CD4-positive, CD25-positive, alpha-beta regulatory T cell (primary cell): ENCODE data around the gene IFFO2. TPM values are rescaled to one million over a fixed set of nuclear protein-coding genes. Genes with fewer than 3 reads are reported as not detected.

Experiments used
- ATAC-seq, 2 donors: fragments of 150-1000 bp; cut with Tn5 transposase; one replicate each; pipeline ENCODE4 v1.10.0; 2021; ENCODE audit warnings: low read depth in 2 of 2, moderate number of reproducible peaks in 2 of 2, moderate library complexity in 1 of 2
- DNase-seq, 3 donors: peaks; one replicate each; pipeline versions ENCODE4 v3.0.0 to v3.0.0-alpha.2; 2012 to 2022; ENCODE audit warnings: mixed read lengths in 1 of 3
- H3K27ac ChIP-seq: one replicate; pipeline ENCODE4 v1.7.0; 2013; ENCODE audit warnings: mild to moderate bottlenecking, low read length; ENCODE audit not compliant: insufficient read depth, poor library complexity, severe bottlenecking
- H3K27me3 ChIP-seq: one replicate; pipeline ENCODE4 v1.7.0; 2013; ENCODE audit warnings: low read length; ENCODE audit not compliant: control insufficient read depth, insufficient read depth
- H3K36me3 ChIP-seq: one replicate; pipeline ENCODE4 v1.7.0; 2013; ENCODE audit warnings: mild to moderate bottlenecking, low read length, moderate library complexity; ENCODE audit not compliant: control insufficient read depth, insufficient read depth
- H3K4me1 ChIP-seq: 2 replicates; pipeline ENCODE4 v1.7.0; 2013; ENCODE audit warnings: mild to moderate bottlenecking, low read length; ENCODE audit not compliant: insufficient read depth, control insufficient read depth, poor library complexity, severe bottlenecking
- H3K4me3 ChIP-seq: one replicate; pipeline ENCODE4 v1.7.0; 2013; ENCODE audit warnings: low read depth, mild to moderate bottlenecking, low read length, moderate library complexity
- H3K9me3 ChIP-seq, 2 experiments: 1 replicate in 1 of 2; 2 replicates in 1 of 2; pipeline ENCODE4 v1.7.0; 2013; ENCODE audit warnings: low read length in 2 of 2, mild to moderate bottlenecking in 1 of 2, moderate library complexity in 1 of 2; ENCODE audit not compliant: control insufficient read depth in 2 of 2
- H3K27ac Mint-ChIP-seq, 3 donors: one replicate each; pipeline ENCODE4 v1.8.0; 2020 to 2022; ENCODE audit warnings: mild to moderate bottlenecking in 3 of 3, mixed read lengths in 3 of 3, moderate library complexity in 2 of 3
- H3K27me3 Mint-ChIP-seq: one replicate; pipeline ENCODE4 v1.8.0; 2022; ENCODE audit warnings: mild to moderate bottlenecking, mixed read lengths
- H3K36me3 Mint-ChIP-seq: one replicate; pipeline ENCODE4 v1.8.0; 2020; ENCODE audit warnings: mixed read lengths
- H3K4me1 Mint-ChIP-seq, 4 donors: one replicate each; pipeline ENCODE4 v1.8.0; 2020 to 2022; ENCODE audit warnings: mixed read lengths in 4 of 4, mild to moderate bottlenecking in 1 of 4
- H3K4me3 Mint-ChIP-seq, 4 donors: one replicate each; pipeline ENCODE4 v1.8.0; 2020 to 2022; ENCODE audit warnings: mild to moderate bottlenecking in 4 of 4, mixed read lengths in 4 of 4, moderate library complexity in 3 of 4
- H3K9me3 Mint-ChIP-seq, 7 donors: one replicate each; pipeline ENCODE4 v1.8.0; 2020 to 2022; ENCODE audit warnings: mixed read lengths in 7 of 7, mild to moderate bottlenecking in 3 of 7, moderate library complexity in 2 of 7
- polyA plus RNA-seq, 4 donors: library from polyadenylated mRNA; unstranded; fragments of 300-500 nt; fragmentation: Illumina TruSeq; gene quantifications; one replicate each; pipeline ENCODE4 v1.2.3, GENCODE V29; 2021
- total RNA-seq: library from RNA; stranded (reverse); gene quantifications from one replicate; pipeline ENCODE4 v1.2.3, GENCODE V29; 2022

IFFO2 gene
- total and polyA plus RNA-seq, 5 donors from 2014 or later = 1.4 to 101 (median 3.0) TPM

DNA sequence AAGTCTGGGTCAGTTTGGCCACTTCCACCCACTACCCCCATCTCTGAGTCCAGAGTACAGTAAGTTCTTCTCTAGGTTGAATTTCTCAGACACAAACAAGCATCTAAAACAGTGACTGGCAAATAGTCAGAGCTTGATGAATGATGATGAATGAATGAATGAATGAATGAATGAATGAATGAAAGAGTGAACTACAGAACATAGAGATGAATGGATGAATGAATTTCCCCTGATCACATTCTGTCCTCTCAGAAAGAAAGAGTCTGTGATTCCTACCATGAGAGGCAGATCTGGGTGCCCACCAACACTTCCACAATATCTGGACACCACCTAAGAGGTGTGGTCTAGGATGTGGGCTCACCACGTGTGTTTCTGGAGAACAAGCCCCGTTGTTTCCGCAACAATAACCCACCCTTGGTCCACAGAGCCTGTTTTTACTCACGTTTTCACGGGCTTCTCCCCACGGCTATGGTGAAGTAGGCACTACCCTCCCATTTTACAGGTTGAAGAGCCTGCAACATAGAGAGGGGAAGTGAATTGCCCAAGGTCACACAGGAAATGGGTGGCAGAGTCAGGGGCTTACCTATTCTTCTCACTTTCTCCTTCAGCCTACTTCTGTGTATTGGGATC lies 40.2 kb upstream of the IFFO2 start:
- Histone ChIP-seq H3K27ac (no peak overlapping the region), H3K4me3 (no peak overlapping the region), H3K4me1 (no peaks in the 10 kb centered on the region), H3K9me3 (peaks cover 6 to 15% of the 10 kb centered on the region in 2 experiments), H3K36me3 (no peaks in the 10 kb centered on the region), H3K27me3 (peaks cover 2% of the 10 kb centered on the region)
- peaks cover 0 to 4% (median 2%) of the 10 kb centered on the region in 4 donors for H3K4me1 Mint-ChIP-seq
- peaks cover 0 to 17% (median 6%) of the 10 kb centered on the region in 7 donors for H3K9me3 Mint-ChIP-seq
- H3K27me3 Mint-ChIP-seq = peaks cover 44% of the 10 kb centered on the region
- peaks cover 3% of the 10 kb centered on the region for H3K36me3 Mint-ChIP-seq
- H3K27ac Mint-ChIP-seq = no peak overlapping the region
- no peak overlapping the region for H3K4me3 Mint-ChIP-seq
- DNase-seq (no peak), ATAC-seq (no peak)

DNA sequence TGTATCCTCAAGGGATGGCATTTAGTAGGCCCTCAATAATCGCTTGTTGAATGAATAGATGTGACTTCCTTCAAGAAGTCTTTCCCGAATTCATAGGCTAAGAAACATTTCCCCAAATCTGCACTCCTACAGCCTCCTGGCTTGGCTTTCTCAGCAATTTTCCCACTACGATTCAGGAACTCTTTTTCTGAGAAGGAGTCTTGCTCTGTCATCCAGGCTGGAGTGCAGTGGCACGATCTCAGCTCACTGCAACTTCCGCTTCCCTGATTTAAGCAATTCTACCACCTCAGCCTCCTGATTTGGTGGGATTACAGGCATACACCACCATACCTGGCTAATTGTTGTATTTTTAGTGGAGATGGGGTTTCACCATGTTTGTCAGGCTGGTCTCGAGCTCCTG lies 37.9 kb upstream of the IFFO2 start:
- DNase-seq (no peak), ATAC-seq (no peak)
- no peak overlapping the region for H3K27ac ChIP-seq
- Mint-ChIP-seq H3K36me3 (peaks cover 4% of the 10 kb centered on the region), H3K9me3 (peaks cover 0 to 4% (median 0%) of the 10 kb centered on the region in 7 donors), H3K27me3 (peaks cover 31% of the 10 kb centered on the region), H3K4me1 (peaks cover 0 to 3% (median 0%) of the 10 kb centered on the region in 4 donors), H3K27ac (no peak overlapping the region), H3K4me3 (no peak overlapping the region)
- no peaks in the 10 kb centered on the region for H3K36me3 ChIP-seq
- H3K4me3 ChIP-seq = no peak overlapping the region
- peaks cover 2% of the 10 kb centered on the region for H3K27me3 ChIP-seq
- no peaks in the 10 kb centered on the region for H3K4me1 ChIP-seq
- H3K9me3 ChIP-seq = no peaks in the 10 kb centered on the region

DNA sequence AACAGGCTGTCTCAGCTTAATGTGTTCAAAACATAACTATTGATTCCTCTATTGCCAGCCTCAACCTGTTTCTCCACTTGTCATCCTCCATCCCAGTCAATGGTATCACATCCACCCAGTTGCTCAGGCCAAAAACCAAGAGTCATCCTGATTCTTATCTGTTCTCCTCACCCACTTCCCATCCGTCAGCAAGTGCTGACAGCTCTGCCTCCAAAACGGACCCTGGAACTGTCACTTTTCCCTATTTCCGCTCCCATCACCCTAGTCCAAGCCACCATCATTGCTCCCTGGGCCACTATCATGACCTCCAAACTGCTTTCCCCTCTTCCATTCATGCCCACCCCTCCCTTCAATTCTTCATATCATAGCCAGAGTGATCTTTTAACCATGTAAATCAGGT lies 36.2 kb upstream of the IFFO2 start:
- no peak for DNase-seq
- Mint-ChIP-seq H3K4me1 (peaks cover 0 to 3% (median 0%) of the 10 kb centered on the region in 4 donors), H3K9me3 (peaks cover 0 to 4% (median 0%) of the 10 kb centered on the region in 7 donors), H3K27ac (no peak overlapping the region), H3K27me3 (peaks cover 22% of the 10 kb centered on the region), H3K4me3 (no peak overlapping the region), H3K36me3 (peaks cover 4% of the 10 kb centered on the region)
- H3K4me1 ChIP-seq = no peaks in the 10 kb centered on the region
- H3K4me3 ChIP-seq = no peak overlapping the region
- H3K36me3 ChIP-seq = no peaks in the 10 kb centered on the region
- H3K9me3 ChIP-seq = no peaks in the 10 kb centered on the region
- no peaks in the 10 kb centered on the region for H3K27me3 ChIP-seq
- ATAC-seq = no peak
- H3K27ac ChIP-seq = no peak overlapping the region

DNA sequence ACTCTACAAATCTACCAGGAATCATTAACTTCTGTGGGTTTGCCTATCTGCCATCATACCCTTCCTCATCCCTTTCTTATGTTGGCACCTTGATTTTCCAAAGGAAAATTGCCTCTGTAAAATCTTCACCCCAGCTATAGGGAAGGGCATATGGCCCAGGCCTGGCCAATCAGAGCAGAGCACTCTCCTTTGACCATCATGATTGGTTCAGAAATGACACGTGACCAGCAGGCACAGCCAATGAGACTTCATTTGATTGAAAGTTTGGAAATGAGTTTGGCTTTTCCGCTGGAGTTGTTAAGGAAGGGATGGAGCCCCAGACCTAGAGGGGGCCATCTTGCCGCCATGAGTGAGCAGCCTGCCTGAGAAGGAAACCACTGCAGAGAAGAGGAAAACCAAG lies 35.1 kb upstream of the IFFO2 start:
- no peaks in the 10 kb centered on the region for H3K36me3 ChIP-seq
- peaks cover 4% of the 10 kb centered on the region for H3K36me3 Mint-ChIP-seq
- no peak overlapping the region for H3K27ac Mint-ChIP-seq
- H3K9me3 ChIP-seq = no peaks in the 10 kb centered on the region
- DNase-seq (no peak), ATAC-seq (no peak)
- no peak overlapping the region for H3K4me3 ChIP-seq
- no peaks in the 10 kb centered on the region for H3K27me3 ChIP-seq
- peaks cover 21% of the 10 kb centered on the region for H3K27me3 Mint-ChIP-seq
- H3K4me3 Mint-ChIP-seq = no peak overlapping the region
- no peaks in the 10 kb centered on the region for H3K4me1 ChIP-seq
- H3K27ac ChIP-seq = no peak overlapping the region
- peaks cover 0 to 4% (median 0%) of the 10 kb centered on the region in 7 donors for H3K9me3 Mint-ChIP-seq
- H3K4me1 Mint-ChIP-seq = peaks cover 0 to 3% (median 0%) of the 10 kb centered on the region in 4 donors

DNA sequence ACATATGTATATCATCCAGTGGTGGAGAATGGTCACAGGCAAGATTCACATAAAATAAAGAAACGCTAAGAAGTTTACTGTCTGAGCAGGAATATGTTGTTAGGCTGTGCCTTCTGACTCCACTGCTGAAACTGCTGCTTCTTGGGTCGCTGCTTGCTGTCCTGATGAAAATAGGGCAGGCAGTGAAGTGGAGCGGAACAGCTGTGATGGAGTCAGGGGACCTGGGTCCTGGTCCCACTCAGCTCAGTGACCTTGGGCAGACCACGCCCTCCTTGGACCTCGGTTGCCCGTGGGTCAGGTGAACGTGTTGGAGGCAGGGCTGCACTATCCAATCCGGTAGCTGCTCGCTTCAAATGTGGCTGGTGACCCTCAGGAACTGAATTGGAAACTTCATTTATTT lies 33.4 kb upstream of the IFFO2 start:
- Mint-ChIP-seq H3K4me3 (no peak overlapping the region), H3K9me3 (peaks cover 0 to 4% (median 0%) of the 10 kb centered on the region in 7 donors), H3K36me3 (peaks cover 4% of the 10 kb centered on the region), H3K27ac (no peak overlapping the region), H3K4me1 (no peaks in the 10 kb centered on the region), H3K27me3 (peaks cover 21% of the 10 kb centered on the region)
- Histone ChIP-seq H3K27me3 (no peaks in the 10 kb centered on the region), H3K27ac (no peak overlapping the region), H3K4me3 (no peak overlapping the region), H3K36me3 (no peaks in the 10 kb centered on the region), H3K4me1 (no peaks in the 10 kb centered on the region), H3K9me3 (no peaks in the 10 kb centered on the region)
- no peak for ATAC-seq
- DNase-seq = no peak

DNA sequence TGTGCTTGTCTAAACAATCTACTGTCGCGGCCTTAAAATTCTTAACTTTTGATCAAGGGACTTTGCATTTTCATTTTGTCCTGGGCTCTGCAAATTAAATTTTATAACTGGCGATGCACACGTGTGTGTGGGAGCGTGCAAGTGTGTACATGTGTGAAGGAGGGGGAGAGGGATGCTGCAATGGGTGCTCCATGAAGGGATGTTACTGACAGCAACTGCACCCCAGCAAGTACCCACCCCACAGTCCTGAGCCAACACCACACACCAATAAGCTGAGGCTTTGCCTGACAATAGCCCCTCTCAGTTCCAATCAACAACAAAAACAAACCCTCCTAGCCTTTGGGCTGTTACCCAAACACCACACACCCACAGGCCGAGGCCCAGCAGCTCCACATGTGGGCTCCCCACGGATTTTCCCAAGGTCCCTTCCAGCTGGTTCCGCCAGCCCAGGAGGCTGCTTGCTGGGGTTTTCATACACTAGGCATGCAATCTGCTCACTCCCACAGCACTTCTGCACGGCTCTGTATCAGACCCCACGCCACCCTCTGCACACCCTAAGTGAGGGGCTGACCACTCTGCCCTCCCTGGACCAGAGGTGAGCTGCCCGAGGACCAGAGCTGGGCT lies 32.8 kb upstream of the IFFO2 start:
- Mint-ChIP-seq H3K27ac (no peak overlapping the region), H3K4me1 (no peaks in the 10 kb centered on the region), H3K4me3 (no peak overlapping the region), H3K27me3 (peaks cover 21% of the 10 kb centered on the region), H3K9me3 (peaks cover 0 to 4% (median 0%) of the 10 kb centered on the region in 7 donors), H3K36me3 (peaks cover 4% of the 10 kb centered on the region)
- Histone ChIP-seq H3K4me1 (no peaks in the 10 kb centered on the region), H3K4me3 (no peak overlapping the region), H3K27ac (no peak overlapping the region), H3K27me3 (no peaks in the 10 kb centered on the region), H3K36me3 (no peaks in the 10 kb centered on the region), H3K9me3 (no peaks in the 10 kb centered on the region)
- DNase-seq (no peak), ATAC-seq (no peak)

DNA sequence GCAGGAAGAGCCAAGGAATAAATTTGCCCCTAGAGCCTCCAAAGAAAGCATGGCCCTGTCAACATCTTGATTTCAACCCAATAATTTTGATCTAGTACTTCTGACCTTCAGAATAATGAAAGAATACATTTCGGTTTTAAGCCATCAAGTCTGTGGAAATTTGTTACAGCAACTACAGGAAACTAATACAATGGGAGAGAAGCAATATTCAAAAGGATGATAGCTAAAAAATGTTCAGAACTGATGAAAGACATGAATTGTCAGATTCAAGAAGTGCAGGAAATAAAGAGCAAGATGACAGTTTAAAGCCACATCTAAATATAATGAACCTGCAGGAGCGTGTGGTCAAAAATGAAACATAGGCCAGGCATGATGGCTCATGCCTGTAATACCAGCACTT lies 24.8 kb upstream of the IFFO2 start:
- no peak overlapping the region for H3K4me3 ChIP-seq
- Mint-ChIP-seq H3K9me3 (peaks cover 0 to 17% (median 6%) of the 10 kb centered on the region in 7 donors), H3K27me3 (peaks cover 37% of the 10 kb centered on the region), H3K36me3 (peaks cover 3% of the 10 kb centered on the region), H3K27ac (no peak overlapping the region), H3K4me3 (no peak overlapping the region), H3K4me1 (peaks cover 0 to 2% (median 0%) of the 10 kb centered on the region in 4 donors)
- H3K4me1 ChIP-seq = no peaks in the 10 kb centered on the region
- DNase-seq (no peak), ATAC-seq (no peak)
- H3K27me3 ChIP-seq = peaks cover 9% of the 10 kb centered on the region
- H3K9me3 ChIP-seq = peaks cover 6 to 8% of the 10 kb centered on the region in 2 experiments
- H3K27ac ChIP-seq = no peak overlapping the region
- H3K36me3 ChIP-seq = no peaks in the 10 kb centered on the region

DNA sequence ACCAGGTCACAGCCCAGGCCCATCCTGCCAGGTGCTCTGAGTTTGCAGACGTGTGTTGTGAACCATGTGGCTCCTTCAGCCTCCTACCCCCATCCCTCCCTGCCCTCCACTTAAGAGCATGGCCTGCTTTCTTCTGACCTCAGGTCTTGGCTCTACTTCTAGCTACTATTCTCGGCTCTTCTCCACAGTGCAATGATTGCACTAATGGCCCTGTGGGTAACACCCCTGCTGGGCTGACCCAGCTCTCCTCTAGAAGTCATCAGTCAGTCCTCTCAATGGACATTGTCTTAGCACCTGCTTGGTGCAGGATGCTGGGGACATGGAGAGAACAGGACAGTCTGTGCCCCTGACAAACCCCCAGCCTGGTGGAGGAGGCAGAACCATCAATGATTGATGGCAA lies 22.2 kb upstream of the IFFO2 start:
- no peak for DNase-seq
- Histone ChIP-seq H3K27me3 (peaks cover 9% of the 10 kb centered on the region), H3K4me3 (no peak overlapping the region), H3K27ac (no peak overlapping the region), H3K36me3 (no peaks in the 10 kb centered on the region), H3K9me3 (peaks cover 6 to 8% of the 10 kb centered on the region in 2 experiments), H3K4me1 (no peaks in the 10 kb centered on the region)
- Mint-ChIP-seq H3K9me3 (peaks cover 0 to 17% (median 6%) of the 10 kb centered on the region in 7 donors), H3K4me3 (no peak overlapping the region), H3K4me1 (peaks cover 0 to 2% (median 0%) of the 10 kb centered on the region in 4 donors), H3K27ac (no peak overlapping the region), H3K36me3 (peaks cover 3% of the 10 kb centered on the region), H3K27me3 (peaks cover 32% of the 10 kb centered on the region)
- ATAC-seq = no peak
